ENCODE data around the gene DDX28.
"Not testable (repeated sequence)": the region's sequence is repeated elsewhere in the genome, so short reads cannot be mapped to it uniquely, and the experiment has no call there.

Gene DDX28

GRCh38 chr16:67995423-67995822 lies 27.6 kb downstream of the DDX28 start:
- H3K4me3 ChIP-seq (ENCODE audit: low read length), result no peak overlapping the region
- TF ChIP-seq CTCF (conservative IDR thresholded peaks at IDR 0.05; ENCODE audit: low read length), result no peak
- DNase-seq (ENCODE audit: low read depth), result no peak

- not testable (repeated sequence) for H3K4me3 ChIP-seq (ENCODE audit: low read length); DNase-seq (ENCODE audit: low read depth)
These were observed 29.0 kb downstream of the DDX28 start for GRCh38 chr16:67994040-67994408.

GRCh38 chr16:67993207-67994039 lies 29.6 kb downstream of the DDX28 start:
- H3K4me3 ChIP-seq (ENCODE audit: low read length), result peak overlapping the region; percentile 39
- peak; percentile 67 for DNase-seq (ENCODE audit: low read depth)

GRCh38 chr16:67992661-67993206 lies 30.3 kb downstream of the DDX28 start:
- no peak for TF ChIP-seq CTCF (conservative IDR thresholded peaks at IDR 0.05; ENCODE audit: low read length)
- no peak for DNase-seq (ENCODE audit: low read depth)
- H3K4me3 ChIP-seq (ENCODE audit: low read length), result no peak overlapping the region

More at GRCh38 chr16:67993207-67994039, 29.6 kb downstream of the DDX28 start:
- peak; percentile 68 for TF ChIP-seq CTCF (conservative IDR thresholded peaks at IDR 0.05; ENCODE audit: low read length)

GRCh38 chr16:67990018-67990386 lies 33.0 kb downstream of the DDX28 start:
- H3K4me3 ChIP-seq (ENCODE audit: low read length), result no peak overlapping the region
- no peak for DNase-seq (ENCODE audit: low read depth)
- no peak for TF ChIP-seq CTCF (conservative IDR thresholded peaks at IDR 0.05; ENCODE audit: low read length)

GRCh38 chr16:67989322-67990017 lies 33.6 kb downstream of the DDX28 start:
- TF ChIP-seq CTCF (conservative IDR thresholded peaks at IDR 0.05; ENCODE audit: low read length), result no peak
- DNase-seq (ENCODE audit: low read depth), result no peak

GRCh38 chr16:67988675-67989074 lies 34.4 kb downstream of the DDX28 start:
- no peak for TF ChIP-seq CTCF (conservative IDR thresholded peaks at IDR 0.05; ENCODE audit: low read length)
- no peak overlapping the region for H3K4me3 ChIP-seq (ENCODE audit: low read length)
- no peak for DNase-seq (ENCODE audit: low read depth)

More at GRCh38 chr16:67989322-67990017, 33.6 kb downstream of the DDX28 start:
- no peak overlapping the region for H3K4me3 ChIP-seq (ENCODE audit: low read length)

All from AG10803 (cell line).